ENCODE measurements around the gene TBCEL. TPM values are rescaled to one million over a fixed set of nuclear protein-coding genes. Genes with fewer than 3 reads are reported as not detected.

TBCEL gene
- total and polyA plus RNA-seq, 11 donors, result 3.0 to 40.5 (median 25.4) TPM

GRCh38 chr11:121095561-121095960 lies 71.7 kb downstream of the TBCEL start:
- Histone ChIP-seq H3K4me1 (peaks cover 0 to 6% (median 0%) of the 10 kb centered on the region in 12 donors), H3K9me3 (no peaks in the 10 kb centered on the region), H3K4me3 (no peak overlapping the region), H3K27me3 (no peaks in the 10 kb centered on the region), H3K36me3 (peaks cover 0 to 7% (median 0%) of the 10 kb centered on the region in 9 donors), H3K27ac (no peak overlapping the region)
- intact Hi-C loops (cut with DNase I), result no loop called here
- ATAC-seq (no peak), DNase-seq (no peak)
- 84 to 91% (median 86%) methylated on average over 1 of the region's 1 CpG for WGBS, 4 donors
- TF ChIP-seq POLR2A (IDR thresholded peaks at IDR 0.05) (no peak), CTCF (IDR thresholded peaks at IDR 0.05) (no peak)

- no peaks in the 10 kb centered on the region for H3K9me3 ChIP-seq
- intact Hi-C loops (cut with DNase I), result no loop called here
- DNase-seq, result no peak
- TF ChIP-seq POLR2A (IDR thresholded peaks at IDR 0.05) (no peak), CTCF (IDR thresholded peaks at IDR 0.05) (no peak)
- WGBS, 4 donors, result 81 to 93% (median 89%) methylated on average over 4 of the region's 4 CpGs
- H3K27me3 ChIP-seq, result no peaks in the 10 kb centered on the region
- H3K4me3 ChIP-seq, result no peak overlapping the region
- ATAC-seq, result no peak
- peaks cover 0 to 6% (median 2%) of the 10 kb centered on the region in 12 donors for H3K4me1 ChIP-seq
- H3K36me3 ChIP-seq, result no peaks in the 10 kb centered on the region
- H3K27ac ChIP-seq, result no peak overlapping the region
Observed at GRCh38 chr11:121099364-121099763, 75.5 kb downstream of the TBCEL start.

GRCh38 chr11:121099885-121100284 lies 76.0 kb downstream of the TBCEL start:
- TF ChIP-seq CTCF (IDR thresholded peaks at IDR 0.05) (no peak), POLR2A (IDR thresholded peaks at IDR 0.05) (no peak)
- intact Hi-C loops (cut with DNase I), result no loop called here
- Histone ChIP-seq H3K36me3 (no peaks in the 10 kb centered on the region), H3K27me3 (no peaks in the 10 kb centered on the region), H3K27ac (no peak overlapping the region), H3K4me3 (no peak overlapping the region), H3K9me3 (no peaks in the 10 kb centered on the region), H3K4me1 (peaks cover 0 to 12% (median 7%) of the 10 kb centered on the region in 12 donors)
- ATAC-seq, result no peak
- 84 to 91% (median 88%) methylated on average over 4 of the region's 4 CpGs for WGBS, 4 donors
- no peak for DNase-seq

GRCh38 chr11:121100943-121101342 lies 77.0 kb downstream of the TBCEL start, which contains the start of gene TECTA:
TSS of gene TECTA (plus strand) at chr11:121101243. CDS start at chr11:121102666, 1,423 bp downstream.
- ATAC-seq (no peak), DNase-seq (no peak)
- Histone ChIP-seq H3K36me3 (no peaks in the 10 kb centered on the region), H3K4me1 (peaks cover 0 to 18% (median 12%) of the 10 kb centered on the region in 12 donors), H3K9me3 (no peaks in the 10 kb centered on the region), H3K4me3 (no peak within 1 kb of the TSS), H3K27ac (no peak within 1 kb of the TSS), H3K27me3 (no peaks in the 10 kb centered on the region)
- WGBS, 4 donors, result 95 to 97% (median 96%) methylated on average over 2 of the region's 2 CpGs
- intact Hi-C loops (cut with DNase I), result no loop called here
- TF ChIP-seq CTCF (IDR thresholded peaks at IDR 0.05) (no peak), POLR2A (IDR thresholded peaks at IDR 0.05) (no peak)
